SK-N-MC (cell line): ENCODE results near the gene ABCD3.
"Not testable (repeated sequence)": the region's sequence is repeated elsewhere in the genome, so short reads cannot be mapped to it uniquely, and the experiment has no call there.

ENCODE experiments used
- EZH2 ChIP-seq: fragments of 200-600 bp; sonication (generic); IDR thresholded peaks from one replicate; pipeline ENCODE4 v1.6.1; 2017; ENCODE audit warnings: antibody characterized with exemption
- POLR2AphosphoS5 ChIP-seq: IDR thresholded peaks from 2 replicates; pipeline ENCODE4 v1.6.1; 2012; ENCODE audit warnings: mild to moderate bottlenecking, low read depth, low read length, borderline replicate concordance

- TF ChIP-seq EZH2, POLR2AphosphoS5: not testable (repeated sequence)
These were observed 45.4 kb upstream of the ABCD3 start for GRCh38 chr1:94372771-94373170.
